ENCODE data around the gene PRR14. TPM values are rescaled to one million over a fixed set of nuclear protein-coding genes. Genes with fewer than 3 reads are reported as not detected.

The PRR14 gene
- 42.3 TPM for total RNA-seq

GRCh38 chr16:30650369-30651123, at the start of gene PRR14:
Gene PRR14 (plus strand): TSS chr16:30650960. CDS start chr16:30651646, 686 bp downstream.
- DNase-seq (ENCODE audit: low read depth in 2 of 3, low spot score in 2 of 3), result peak; percentile 93 to 100 (median 100)

GRCh38 chr16:30601966-30602365, 48.8 kb upstream of the PRR14 start:
- DNase-seq (ENCODE audit: low read depth in 2 of 3, low spot score in 2 of 3), result no peak

GRCh38 chr16:30602616-30603277, 48.0 kb upstream of the PRR14 start:
- no peak for DNase-seq (ENCODE audit: low read depth in 2 of 3, low spot score in 2 of 3)

GRCh38 chr16:30603945-30604315, 46.8 kb upstream of the PRR14 start:
- DNase-seq (ENCODE audit: low read depth in 2 of 3, low spot score in 2 of 3), result no peak

GRCh38 chr16:30604316-30604947, 46.3 kb upstream of the PRR14 start:
- no peak for DNase-seq (ENCODE audit: low read depth in 2 of 3, low spot score in 2 of 3)

- no peak for DNase-seq (ENCODE audit: low read depth in 2 of 3, low spot score in 2 of 3)
These were observed 45.6 kb upstream of the PRR14 start for GRCh38 chr16:30605158-30605557.

GRCh38 chr16:30606004-30606403, 44.8 kb upstream of the PRR14 start:
- DNase-seq (ENCODE audit: low read depth in 2 of 3, low spot score in 2 of 3), result no peak

GRCh38 chr16:30609002-30609925, 41.5 kb upstream of the PRR14 start:
- DNase-seq (ENCODE audit: low read depth in 2 of 3, low spot score in 2 of 3), result peak in 2 of 3 donors; percentile 45 to 51

GRCh38 chr16:30609926-30610839, 40.6 kb upstream of the PRR14 start, which contains the start of gene ZNF689:
Gene ZNF689 (minus strand): TSS chr16:30610389. CDS start chr16:30610041, 348 bp downstream.
- DNase-seq (ENCODE audit: low read depth in 2 of 3, low spot score in 2 of 3), result peak; percentile 93 to 98 (median 97)

GRCh38 chr16:30615358-30616091, 35.2 kb upstream of the PRR14 start:
- DNase-seq (ENCODE audit: low read depth in 2 of 3, low spot score in 2 of 3), result peak in 2 of 3 donors; percentile 36 to 64

GRCh38 chr16:30619202-30619601, 31.6 kb upstream of the PRR14 start:
- no peak for DNase-seq (ENCODE audit: low read depth in 2 of 3, low spot score in 2 of 3)

- DNase-seq (ENCODE audit: low read depth in 2 of 3, low spot score in 2 of 3), result no peak
These were observed 31.1 kb upstream of the PRR14 start for GRCh38 chr16:30619638-30620037.

- DNase-seq (ENCODE audit: low read depth in 2 of 3, low spot score in 2 of 3), result no peak
These were observed 30.6 kb upstream of the PRR14 start for GRCh38 chr16:30620169-30620568.

GRCh38 chr16:30621765-30622164, 29.0 kb upstream of the PRR14 start:
- no peak for DNase-seq (ENCODE audit: low read depth in 2 of 3, low spot score in 2 of 3)

- DNase-seq (ENCODE audit: low read depth in 2 of 3, low spot score in 2 of 3), result no peak
These were observed 28.2 kb upstream of the PRR14 start for GRCh38 chr16:30622455-30623032.

- DNase-seq (ENCODE audit: low read depth in 2 of 3, low spot score in 2 of 3), result no peak
These were observed 27.1 kb upstream of the PRR14 start for GRCh38 chr16:30623536-30624283.

GRCh38 chr16:30626236-30626635, 24.5 kb upstream of the PRR14 start:
- peak in 2 of 3 donors; percentile 56 to 78 for DNase-seq (ENCODE audit: low read depth in 2 of 3, low spot score in 2 of 3)
